ENCODE results near the gene RFFL. TPM values are rescaled to one million over a fixed set of nuclear protein-coding genes. Genes with fewer than 3 reads are reported as not detected.

Gene RFFL
- total RNA-seq, 1 experiment from 2014 or later = 30.3 TPM

GRCh38 chr17:35016369-35016768 lies 47.1 kb downstream of the RFFL start (continued):
- TF ChIP-seq ZNF281 (CRISPR knock-in tag; IDR thresholded peaks at IDR 0.05) = no peak
- TF ChIP-seq ATF6 (CRISPR knock-in tag; IDR thresholded peaks at IDR 0.05) = no peak

- H3K27ac Mint-ChIP-seq = no peak overlapping the region
- ChIA-PET CTCF (interaction anchor here (1.6 kb wide), 1 partner anchor 78 kb away, joined by 7 read pairs; no protein-coding TSS in a partner anchor), POLR2A (interaction anchor here (0.9 to 1.2 kb wide), 2 partner anchors 52 to 83 kb away, joined by 3 to 4 read pairs; partner anchors contain the start of gene RFFL)
Observed at GRCh38 chr17:35011671-35012216, 51.8 kb downstream of the RFFL start.

GRCh38 chr17:35010093-35010492 lies 53.4 kb downstream of the RFFL start:
- H3K4me1 Mint-ChIP-seq = peaks cover 14% of the 10 kb centered on the region
- DNase-seq (ENCODE audit: low spot score) = no peak
- H3K36me3 Mint-ChIP-seq = peaks cover 20% of the 10 kb centered on the region
- ATAC-seq = no peak
- ChIA-PET POLR2A (no interaction called here), CTCF (interaction anchor here (0.6 to 1.1 kb wide), 3 partner anchors 80 to 529 kb away, joined by 3 to 7 read pairs (median 4); no protein-coding TSS in a partner anchor)
- TF ChIP-seq USF2 (CRISPR knock-in tag; IDR thresholded peaks at IDR 0.05) (no peak), GRHL2 (CRISPR knock-in tag; IDR thresholded peaks at IDR 0.05; ENCODE audit: insufficient replicate concordance, severe bottlenecking) (no peak), PREB (CRISPR knock-in tag; IDR thresholded peaks at IDR 0.05; ENCODE audit: borderline replicate concordance) (no peak), ZNF317 (CRISPR knock-in tag; IDR thresholded peaks at IDR 0.05; ENCODE audit: borderline replicate concordance, low read depth) (no peak)
- no peaks in the 10 kb centered on the region for H3K27me3 Mint-ChIP-seq (ENCODE audit: low read depth)
- no peaks in the 10 kb centered on the region for H3K9me3 Mint-ChIP-seq
- H3K4me3 Mint-ChIP-seq = no peak overlapping the region
- no peak overlapping the region for H3K27ac Mint-ChIP-seq

More at GRCh38 chr17:35011671-35012216, 51.8 kb downstream of the RFFL start:
- Mint-ChIP-seq H3K4me3 (no peak overlapping the region), H3K27me3 (ENCODE audit: low read depth) (no peaks in the 10 kb centered on the region), H3K9me3 (no peaks in the 10 kb centered on the region), H3K4me1 (peaks cover 14% of the 10 kb centered on the region), H3K36me3 (peaks cover 28% of the 10 kb centered on the region)
- no peak for TF ChIP-seq MAX (CRISPR knock-in tag; IDR thresholded peaks at IDR 0.05)
- no peak for TF ChIP-seq TEAD1 (CRISPR knock-in tag; IDR thresholded peaks at IDR 0.05)
- TF ChIP-seq ZNF396 (CRISPR knock-in tag; IDR thresholded peaks at IDR 0.05; ENCODE audit: borderline replicate concordance) = no peak
- no peak for TF ChIP-seq ZNF232 (CRISPR knock-in tag; IDR thresholded peaks at IDR 0.05)
- TF ChIP-seq ZBTB21 (CRISPR knock-in tag; IDR thresholded peaks at IDR 0.05; ENCODE audit: borderline replicate concordance) = no peak
- TF ChIP-seq KAT7 (CRISPR knock-in tag; IDR thresholded peaks at IDR 0.05; ENCODE audit: borderline replicate concordance) = no peak
- TF ChIP-seq CBFB (CRISPR knock-in tag; IDR thresholded peaks at IDR 0.05; ENCODE audit: low read depth) = no peak
- no peak for TF ChIP-seq MYBL2 (CRISPR knock-in tag; IDR thresholded peaks at IDR 0.05)
- ATAC-seq (no peak), DNase-seq (ENCODE audit: low spot score) (no peak)

Measured in WTC11 (cell line).